ENCODE results near the gene NR3C2.

NR3C2 gene

DNA sequence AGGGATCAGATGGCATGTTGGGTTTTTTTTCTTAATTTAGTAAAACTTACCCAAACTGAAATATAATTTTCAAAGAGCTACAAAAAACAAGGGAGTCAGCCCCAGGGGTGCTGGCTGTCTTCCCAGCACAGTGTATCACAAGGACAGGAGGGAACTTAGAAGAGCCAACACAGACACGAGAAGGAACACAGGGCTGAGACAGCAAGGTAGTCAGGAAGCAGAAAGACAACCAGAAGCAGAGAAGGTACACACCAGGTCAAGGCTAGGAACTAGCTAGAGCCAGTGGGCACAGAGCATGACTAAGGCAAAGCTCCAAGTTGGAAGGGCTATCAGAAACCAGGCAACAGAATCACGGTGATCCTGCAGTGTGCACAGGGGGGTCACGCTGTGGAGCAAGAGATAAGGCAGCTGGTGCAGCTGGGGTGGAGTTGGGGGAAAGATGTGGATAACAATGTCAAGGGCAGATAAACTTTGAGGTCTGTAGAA lies 168.7 kb downstream of the NR3C2 start:
- H4K20me1 ChIP-seq (ENCODE audit: insufficient read depth, low read length), result no peaks in the 10 kb centered on the region
- no peak for TF ChIP-seq EZH2 (optimal IDR thresholded peaks at IDR 0.05; ENCODE audit: low read depth, low read length)
- no peak overlapping the region for H3K27ac ChIP-seq (ENCODE audit: low read length)
- no peaks in the 10 kb centered on the region for H3K79me2 ChIP-seq (ENCODE audit: low read length)
- no peak overlapping the region for H2AFZ ChIP-seq (ENCODE audit: low read length)
- no peaks in the 10 kb centered on the region for H3K27me3 ChIP-seq (replicated peaks; ENCODE audit: insufficient read depth, low read length)
- H3K9me3 ChIP-seq (replicated peaks; ENCODE audit: insufficient read depth, low read length), result no peaks in the 10 kb centered on the region
- no peak overlapping the region for H3K4me2 ChIP-seq (ENCODE audit: low read depth, low read length)
- no peak overlapping the region for H3K9ac ChIP-seq (ENCODE audit: low read length)
- no peaks in the 10 kb centered on the region for H3K4me1 ChIP-seq (ENCODE audit: low read length)
- H3F3A ChIP-seq (ENCODE audit: insufficient read depth, low read length), result no peaks in the 10 kb centered on the region
- H3K9me2 ChIP-seq (replicated peaks; ENCODE audit: insufficient read depth, low read length), result no peaks in the 10 kb centered on the region
- no peaks in the 10 kb centered on the region for H3K36me3 ChIP-seq (replicated peaks; ENCODE audit: insufficient read depth, low read length)
- H3K4me3 ChIP-seq (ENCODE audit: low read length), result no peak overlapping the region
- DNase-seq, result no peak

DNA sequence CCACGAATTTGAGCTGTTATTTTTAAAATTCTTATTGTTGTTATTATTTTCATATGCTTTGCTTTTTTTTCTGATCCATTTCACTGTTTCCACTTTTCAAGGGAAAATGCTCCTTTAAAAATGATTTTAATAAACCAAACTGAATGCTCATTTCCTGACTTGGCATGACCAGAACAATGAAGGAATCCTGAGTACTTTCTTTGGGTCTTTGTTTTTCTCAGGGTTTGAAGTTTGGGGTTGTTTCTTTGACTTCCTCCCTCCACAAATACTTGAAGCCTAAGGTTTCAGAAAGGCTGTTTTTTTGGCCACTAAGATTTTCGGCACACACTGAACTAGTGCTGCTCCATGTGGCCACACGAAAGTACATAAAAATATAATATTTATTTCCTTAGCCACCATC lies 171.0 kb downstream of the NR3C2 start:
- Histone ChIP-seq H3K9me2 (replicated peaks; ENCODE audit: insufficient read depth, low read length) (no peaks in the 10 kb centered on the region), H3K36me3 (replicated peaks; ENCODE audit: insufficient read depth, low read length) (no peaks in the 10 kb centered on the region), H4K20me1 (ENCODE audit: insufficient read depth, low read length) (no peaks in the 10 kb centered on the region), H3K79me2 (ENCODE audit: low read length) (no peaks in the 10 kb centered on the region), H3F3A (ENCODE audit: insufficient read depth, low read length) (no peaks in the 10 kb centered on the region), H3K4me2 (ENCODE audit: low read depth, low read length) (no peak overlapping the region), H3K9ac (ENCODE audit: low read length) (no peak overlapping the region), H3K27ac (ENCODE audit: low read length) (no peak overlapping the region), H3K4me1 (ENCODE audit: low read length) (no peaks in the 10 kb centered on the region), H3K27me3 (replicated peaks; ENCODE audit: insufficient read depth, low read length) (no peaks in the 10 kb centered on the region), H3K4me3 (ENCODE audit: low read length) (no peak overlapping the region), H2AFZ (ENCODE audit: low read length) (no peak overlapping the region), H3K9me3 (replicated peaks; ENCODE audit: insufficient read depth, low read length) (no peaks in the 10 kb centered on the region)
- TF ChIP-seq EZH2 (optimal IDR thresholded peaks at IDR 0.05; ENCODE audit: low read depth, low read length) (no peak), EZH2phosphoT487 (IDR thresholded peaks at IDR 0.05; ENCODE audit: low read length) (no peak)
- no peak for DNase-seq

DNA sequence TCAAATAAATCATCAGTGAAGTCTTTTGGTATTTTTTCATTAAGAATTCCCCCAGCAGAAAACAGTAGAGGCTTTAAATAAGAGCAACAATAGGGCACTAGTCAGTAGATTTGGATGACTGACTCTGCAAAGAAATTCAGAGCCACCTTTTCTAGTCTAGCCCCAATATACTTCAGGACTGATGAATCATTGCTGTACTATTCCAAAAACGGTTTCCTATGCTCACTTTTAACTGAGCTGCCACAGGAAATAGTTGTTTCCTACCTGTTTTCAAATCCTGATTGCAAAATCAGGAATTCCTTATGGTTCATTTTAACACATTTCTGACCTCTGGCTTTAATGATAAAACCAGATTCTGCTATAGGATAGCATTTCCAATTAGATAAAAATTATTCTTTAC lies 171.6 kb downstream of the NR3C2 start:
- DNase-seq, result no peak
- no peak overlapping the region for H3K9ac ChIP-seq (ENCODE audit: low read length)

DNA sequence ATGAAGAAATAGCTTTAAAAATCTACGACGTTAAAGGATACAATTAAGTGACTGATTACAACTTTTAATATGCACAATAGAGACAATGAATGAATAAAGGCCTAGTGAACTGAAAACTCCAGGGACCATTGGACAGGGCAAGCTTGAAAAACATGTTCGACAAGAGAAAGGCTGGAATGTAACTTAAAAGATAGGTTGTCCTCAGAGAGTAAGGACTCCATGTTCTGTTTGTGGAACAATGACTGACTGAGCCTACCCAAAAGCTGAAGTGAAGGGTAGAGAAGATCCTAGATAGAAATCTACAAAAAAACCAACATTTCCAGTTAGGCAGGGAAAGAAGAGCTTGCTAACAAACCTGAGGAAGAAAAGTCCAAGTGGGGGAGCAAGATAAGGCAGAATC lies 173.4 kb downstream of the NR3C2 start:
- TF ChIP-seq, protein P1, sequence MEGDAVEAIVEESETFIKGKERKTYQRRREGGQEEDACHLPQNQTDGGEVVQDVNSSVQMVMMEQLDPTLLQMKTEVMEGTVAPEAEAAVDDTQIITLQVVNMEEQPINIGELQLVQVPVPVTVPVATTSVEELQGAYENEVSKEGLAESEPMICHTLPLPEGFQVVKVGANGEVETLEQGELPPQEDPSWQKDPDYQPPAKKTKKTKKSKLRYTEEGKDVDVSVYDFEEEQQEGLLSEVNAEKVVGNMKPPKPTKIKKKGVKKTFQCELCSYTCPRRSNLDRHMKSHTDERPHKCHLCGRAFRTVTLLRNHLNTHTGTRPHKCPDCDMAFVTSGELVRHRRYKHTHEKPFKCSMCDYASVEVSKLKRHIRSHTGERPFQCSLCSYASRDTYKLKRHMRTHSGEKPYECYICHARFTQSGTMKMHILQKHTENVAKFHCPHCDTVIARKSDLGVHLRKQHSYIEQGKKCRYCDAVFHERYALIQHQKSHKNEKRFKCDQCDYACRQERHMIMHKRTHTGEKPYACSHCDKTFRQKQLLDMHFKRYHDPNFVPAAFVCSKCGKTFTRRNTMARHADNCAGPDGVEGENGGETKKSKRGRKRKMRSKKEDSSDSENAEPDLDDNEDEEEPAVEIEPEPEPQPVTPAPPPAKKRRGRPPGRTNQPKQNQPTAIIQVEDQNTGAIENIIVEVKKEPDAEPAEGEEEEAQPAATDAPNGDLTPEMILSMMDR (IDR thresholded peaks at IDR 0.05; ENCODE audit: low read length), result no peak
- TF ChIP-seq EZH2 (optimal IDR thresholded peaks at IDR 0.05; ENCODE audit: low read depth, low read length) (no peak), EZH2phosphoT487 (IDR thresholded peaks at IDR 0.05; ENCODE audit: low read length) (no peak)
- Histone ChIP-seq H3K9me3 (replicated peaks; ENCODE audit: insufficient read depth, low read length) (no peaks in the 10 kb centered on the region), H3K9ac (ENCODE audit: low read length) (no peak overlapping the region), H2AFZ (ENCODE audit: low read length) (no peak overlapping the region), H3K9me2 (replicated peaks; ENCODE audit: insufficient read depth, low read length) (no peaks in the 10 kb centered on the region), H3K36me3 (replicated peaks; ENCODE audit: insufficient read depth, low read length) (no peaks in the 10 kb centered on the region), H3F3A (ENCODE audit: insufficient read depth, low read length) (no peaks in the 10 kb centered on the region), H3K4me2 (ENCODE audit: low read depth, low read length) (no peak overlapping the region), H3K4me1 (ENCODE audit: low read length) (no peaks in the 10 kb centered on the region), H3K27ac (ENCODE audit: low read length) (no peak overlapping the region), H3K4me3 (ENCODE audit: low read length) (no peak overlapping the region), H3K27me3 (replicated peaks; ENCODE audit: insufficient read depth, low read length) (no peaks in the 10 kb centered on the region), H4K20me1 (ENCODE audit: insufficient read depth, low read length) (no peaks in the 10 kb centered on the region), H3K79me2 (ENCODE audit: low read length) (no peaks in the 10 kb centered on the region)
- no peak for DNase-seq

More for the DNA sequence above, 171.6 kb downstream of the NR3C2 start:
- Histone ChIP-seq H3K79me2 (ENCODE audit: low read length) (no peaks in the 10 kb centered on the region), H3K27ac (ENCODE audit: low read length) (no peak overlapping the region), H3K36me3 (replicated peaks; ENCODE audit: insufficient read depth, low read length) (no peaks in the 10 kb centered on the region), H2AFZ (ENCODE audit: low read length) (no peak overlapping the region), H3K9me2 (replicated peaks; ENCODE audit: insufficient read depth, low read length) (no peaks in the 10 kb centered on the region), H3K27me3 (replicated peaks; ENCODE audit: insufficient read depth, low read length) (no peaks in the 10 kb centered on the region), H3K9me3 (replicated peaks; ENCODE audit: insufficient read depth, low read length) (no peaks in the 10 kb centered on the region), H3K4me1 (ENCODE audit: low read length) (no peaks in the 10 kb centered on the region), H4K20me1 (ENCODE audit: insufficient read depth, low read length) (no peaks in the 10 kb centered on the region), H3F3A (ENCODE audit: insufficient read depth, low read length) (no peaks in the 10 kb centered on the region), H3K4me3 (ENCODE audit: low read length) (no peak overlapping the region), H3K4me2 (ENCODE audit: low read depth, low read length) (no peak overlapping the region)
- no peak for TF ChIP-seq EZH2phosphoT487 (IDR thresholded peaks at IDR 0.05; ENCODE audit: low read length)

DNA sequence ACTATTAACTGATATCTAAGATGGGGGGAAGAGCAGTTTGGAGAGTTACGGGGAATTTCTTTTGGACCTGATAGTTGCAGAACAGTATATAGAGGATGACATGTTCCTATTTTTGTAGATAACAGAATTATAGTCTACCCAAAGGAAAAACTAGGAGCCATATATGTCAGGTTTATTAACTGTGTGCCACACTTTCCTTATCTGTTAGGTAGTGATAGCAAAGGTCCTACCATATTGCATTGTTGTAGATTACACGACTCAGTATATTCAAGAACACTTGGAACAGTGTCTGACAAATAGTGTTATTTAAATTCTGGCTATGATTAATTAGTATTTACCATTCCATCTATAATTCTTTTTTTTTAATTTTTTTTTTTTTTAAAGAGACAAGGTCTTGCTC lies 175.3 kb downstream of the NR3C2 start:
- no peaks in the 10 kb centered on the region for H3K9me3 ChIP-seq (replicated peaks; ENCODE audit: insufficient read depth, low read length)
- no peaks in the 10 kb centered on the region for H3K36me3 ChIP-seq (replicated peaks; ENCODE audit: insufficient read depth, low read length)
- H3K27me3 ChIP-seq (replicated peaks; ENCODE audit: insufficient read depth, low read length), result no peaks in the 10 kb centered on the region
- H3K9me2 ChIP-seq (replicated peaks; ENCODE audit: insufficient read depth, low read length), result no peaks in the 10 kb centered on the region
- no peak for DNase-seq
- H3F3A ChIP-seq (ENCODE audit: insufficient read depth, low read length), result no peaks in the 10 kb centered on the region
- no peak overlapping the region for H3K4me3 ChIP-seq (ENCODE audit: low read length)
- TF ChIP-seq EZH2phosphoT487 (IDR thresholded peaks at IDR 0.05; ENCODE audit: low read length), result no peak
- no peak overlapping the region for H2AFZ ChIP-seq (ENCODE audit: low read length)
- no peaks in the 10 kb centered on the region for H4K20me1 ChIP-seq (ENCODE audit: insufficient read depth, low read length)
- no peaks in the 10 kb centered on the region for H3K4me1 ChIP-seq (ENCODE audit: low read length)
- no peak overlapping the region for H3K4me2 ChIP-seq (ENCODE audit: low read depth, low read length)
- no peak overlapping the region for H3K9ac ChIP-seq (ENCODE audit: low read length)
- H3K79me2 ChIP-seq (ENCODE audit: low read length), result no peaks in the 10 kb centered on the region
- H3K27ac ChIP-seq (ENCODE audit: low read length), result no peak overlapping the region
